Upper lobe of left lung (tissue), 4 donors: ENCODE measurements around the gene PRLR.

Experiments used
- CTCF ChIP-seq, 6 experiments: fragments of 450-650 bp in 4 of 6; fragments of 200-600 bp in 2 of 6; sonication (generic) in 2 of 6; IDR thresholded peaks; one replicate each; pipeline ENCODE4 v1.5.1; 2016 to 2019; ENCODE audit warnings: antibody characterized with exemption in 6 of 6
- EP300 ChIP-seq, 4 donors: sonication (generic); formaldehyde crosslinking; IDR thresholded peaks; one replicate each; pipeline ENCODE4 v1.5.1; 2017; ENCODE audit warnings: antibody characterized with exemption in 4 of 4, control low read depth in 2 of 4
- POLR2A ChIP-seq, 4 donors: fragments of 450-650 bp; IDR thresholded peaks; one replicate each; pipeline ENCODE4 v1.5.1; 2016 to 2017; ENCODE audit warnings: antibody characterized with exemption in 4 of 4, mild to moderate bottlenecking in 2 of 4

- TF ChIP-seq POLR2A (IDR thresholded peaks at IDR 0.05) (no peak), CTCF (IDR thresholded peaks at IDR 0.05) (no peak), EP300 (IDR thresholded peaks at IDR 0.05) (no peak)
Measured at GRCh38 chr5:35199886-35200285, 30.4 kb downstream of the PRLR start.
